ENCODE data around the gene PITPNM3.

The PITPNM3 gene

GRCh38 chr17:6462692-6463091 lies 93.7 kb downstream of the PITPNM3 start:
- DNase-seq (ENCODE audit: low read depth, low spot score): no peak

GRCh38 chr17:6461792-6462524 lies 94.4 kb downstream of the PITPNM3 start:
- no peak for DNase-seq (ENCODE audit: low read depth, low spot score)

- DNase-seq (ENCODE audit: low read depth, low spot score): no peak
Observed at GRCh38 chr17:6461246-6461645, 95.1 kb downstream of the PITPNM3 start.

GRCh38 chr17:6460531-6461161 lies 95.7 kb downstream of the PITPNM3 start:
- DNase-seq (ENCODE audit: low read depth, low spot score): no peak

DNA sequence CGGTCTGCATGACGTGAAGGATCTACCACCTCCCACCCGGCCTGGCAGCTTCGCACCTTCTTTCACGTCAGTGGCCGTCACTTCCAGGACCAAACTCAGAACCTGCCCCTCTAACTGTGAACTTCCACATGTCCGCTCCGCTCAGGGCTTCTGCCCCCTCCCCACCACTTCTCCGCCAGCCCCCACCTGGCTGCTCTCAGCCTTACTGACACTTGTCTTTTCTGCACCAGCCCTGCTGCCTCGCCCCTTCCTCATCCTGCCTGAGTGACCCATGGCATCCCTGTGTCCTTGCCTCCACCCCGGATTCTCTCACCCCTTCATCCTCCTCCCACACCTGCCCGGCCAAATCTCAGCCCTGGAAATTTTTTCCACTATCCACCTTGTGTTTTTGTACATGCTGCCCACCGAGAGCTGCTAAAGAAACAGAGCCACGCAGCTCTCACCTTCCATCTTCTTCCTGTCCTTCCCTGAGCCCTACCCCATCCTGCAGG lies 97.8 kb downstream of the PITPNM3 start:
- DNase-seq (ENCODE audit: low read depth, low spot score): no peak

GRCh38 chr17:6457688-6458459 lies 98.5 kb downstream of the PITPNM3 start:
- no peak for DNase-seq (ENCODE audit: low read depth, low spot score)

DNA sequence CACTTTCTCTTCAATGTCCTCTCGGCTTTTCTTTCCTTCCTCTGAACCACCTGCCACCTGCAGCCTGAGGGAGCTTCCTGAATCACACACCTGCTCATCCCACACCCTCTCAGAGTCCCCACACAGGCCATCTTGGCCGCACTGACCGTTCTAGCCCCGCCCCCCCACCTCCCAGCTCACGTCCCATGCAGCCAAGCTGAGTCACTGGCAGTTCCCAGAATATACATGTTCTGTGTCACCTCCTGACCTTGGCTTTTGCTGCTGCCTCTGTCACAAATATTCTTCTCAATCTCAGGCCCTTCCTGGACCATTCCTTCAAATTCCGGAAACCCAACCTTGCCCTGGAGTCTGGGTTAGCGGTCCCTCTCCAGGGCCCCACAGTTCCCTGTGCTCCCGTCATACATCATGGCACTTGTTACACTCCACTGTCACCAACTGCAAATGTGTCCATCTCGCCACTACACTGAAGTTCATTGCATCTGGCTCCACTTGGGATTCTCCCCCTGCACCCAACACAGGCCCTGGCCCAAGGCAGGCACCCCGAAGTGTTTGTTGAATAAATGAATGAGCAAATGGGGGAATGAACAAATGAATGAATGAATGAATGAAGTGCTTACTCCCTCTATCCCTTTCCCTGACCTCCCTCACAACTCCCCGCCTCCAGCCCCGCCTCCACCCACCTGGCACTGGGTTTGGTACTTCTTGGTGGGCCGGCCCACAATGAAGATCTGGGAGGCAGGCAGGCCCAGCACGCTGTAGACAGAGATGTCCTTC lies 99.3 kb downstream of the PITPNM3 start:
- DNase-seq (ENCODE audit: low read depth, low spot score): no peak

DNA sequence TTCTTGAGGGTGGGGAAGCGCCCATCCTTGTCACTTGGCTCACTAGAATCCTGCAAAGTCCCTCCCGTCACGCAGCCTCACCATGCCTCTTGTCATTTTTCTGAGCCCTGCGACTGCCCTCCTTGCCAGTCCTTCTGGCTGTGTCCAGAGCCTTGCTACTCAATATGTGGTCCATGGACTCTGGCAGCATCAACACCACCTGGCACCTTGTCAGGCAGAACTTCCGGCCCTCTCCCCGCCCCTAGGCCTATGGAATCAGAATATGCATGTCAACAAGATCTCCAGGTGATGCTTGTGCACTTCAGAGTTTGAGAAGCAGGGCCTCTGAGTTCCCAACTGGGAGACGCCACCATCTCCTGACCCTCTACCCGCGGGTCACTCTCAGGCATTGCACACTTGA lies 100.0 kb downstream of the PITPNM3 start:
- no peak for DNase-seq (ENCODE audit: low read depth, low spot score)

DNA sequence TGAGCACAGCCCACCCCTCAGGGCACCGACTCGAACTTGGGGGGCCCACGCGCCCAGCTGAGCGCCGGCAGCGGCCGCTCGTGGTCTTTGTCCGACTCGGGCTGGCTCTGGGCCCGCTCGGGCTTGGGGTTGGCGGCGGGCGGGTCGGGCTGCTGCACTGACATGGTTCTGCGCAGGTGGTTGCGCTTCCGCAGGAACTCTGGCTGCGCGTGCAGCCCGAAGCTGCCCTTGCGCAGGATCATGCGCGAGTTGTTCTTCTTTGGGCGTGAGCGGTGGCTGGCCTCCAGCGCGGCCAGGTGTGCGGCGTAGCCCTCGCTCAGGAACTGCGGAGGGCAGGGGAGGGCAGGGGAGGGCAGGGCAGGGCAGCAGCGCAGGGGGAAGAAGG lies 101.0 kb downstream of the PITPNM3 start:
- no peak for DNase-seq (ENCODE audit: low read depth, low spot score)

DNA sequence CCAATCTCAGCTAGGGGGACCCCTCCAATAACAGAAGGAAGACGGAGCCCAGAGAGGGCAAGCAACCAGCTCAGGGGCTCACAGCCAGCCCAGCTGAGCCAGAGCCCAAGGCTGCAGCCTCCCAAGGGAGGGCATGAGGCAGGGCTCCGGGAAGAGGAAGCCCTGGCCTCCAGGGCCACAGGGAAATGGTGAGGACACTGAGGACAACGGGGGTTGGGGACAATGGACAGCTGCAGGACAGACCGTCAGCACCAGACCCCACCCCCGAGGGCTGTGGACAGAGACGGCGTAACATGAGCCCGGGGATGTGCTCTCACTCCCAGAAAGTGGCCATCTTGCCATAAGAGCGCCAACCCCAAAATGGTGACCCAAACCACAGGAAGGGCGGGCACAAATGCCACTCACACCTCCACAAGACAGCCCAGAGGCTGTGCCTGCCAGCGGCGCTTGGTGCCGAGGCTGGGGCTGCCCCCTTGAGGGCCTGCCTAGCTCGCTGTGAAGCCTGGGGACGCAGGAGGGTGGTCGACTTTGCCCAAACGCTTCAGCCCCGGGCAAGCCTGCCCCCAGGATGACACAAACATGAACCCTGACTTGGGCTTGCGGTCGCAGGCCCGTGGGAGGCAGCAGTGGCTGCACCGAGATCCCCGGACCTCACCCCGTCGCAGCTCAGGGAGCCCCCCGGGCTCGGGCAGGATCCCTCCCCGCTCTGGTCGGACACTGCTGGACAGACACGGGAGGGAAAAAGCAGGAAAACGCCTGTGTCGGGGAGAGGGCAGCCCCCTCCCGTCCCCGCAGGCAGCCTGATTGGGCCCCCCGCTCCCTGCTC lies 101.6 kb downstream of the PITPNM3 start:
- no peak for DNase-seq (ENCODE audit: low read depth, low spot score)

GRCh38 chr17:6453279-6454024 lies 102.9 kb downstream of the PITPNM3 start:
- no peak for DNase-seq (ENCODE audit: low read depth, low spot score)

- DNase-seq (ENCODE audit: low read depth, low spot score): no peak
Observed at GRCh38 chr17:6452471-6453266, 103.7 kb downstream of the PITPNM3 start.

- no peak for DNase-seq (ENCODE audit: low read depth, low spot score)
Observed at GRCh38 chr17:6450926-6451832, 105.2 kb downstream of the PITPNM3 start.

- no peak for DNase-seq (ENCODE audit: low read depth, low spot score)
Observed at GRCh38 chr17:6449307-6449706, 107.0 kb downstream of the PITPNM3 start.

GRCh38 chr17:6448473-6448872 lies 107.9 kb downstream of the PITPNM3 start:
- DNase-seq (ENCODE audit: low read depth, low spot score): no peak

DNA sequence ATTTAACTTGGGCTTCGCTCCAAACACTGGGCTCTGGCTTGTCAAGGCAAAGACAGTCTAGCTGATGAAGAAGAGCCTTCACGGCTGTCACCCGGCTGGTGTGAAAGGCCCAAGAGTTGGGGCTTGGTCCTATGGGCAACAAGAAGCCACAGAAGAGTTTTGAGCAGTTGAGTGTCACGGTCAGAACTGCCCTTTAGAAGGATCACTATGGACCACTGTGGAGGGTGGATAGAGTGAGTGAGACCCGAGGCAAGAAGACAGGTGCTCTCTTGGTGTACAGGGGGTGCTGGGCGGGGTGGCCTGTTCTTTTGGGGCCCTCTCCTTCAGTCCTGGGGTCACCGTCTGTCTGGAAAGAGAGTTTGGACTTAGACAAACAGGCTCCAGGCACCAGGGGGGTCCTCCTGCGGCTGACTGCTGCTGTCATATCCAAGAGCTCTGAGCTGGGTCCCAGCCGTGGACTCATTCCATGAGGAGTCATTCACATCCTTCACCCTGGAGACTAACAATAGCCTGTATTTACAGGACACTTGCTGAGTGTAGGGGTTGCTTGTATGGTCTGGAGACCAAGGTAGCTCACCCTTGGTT lies 109.7 kb downstream of the PITPNM3 start:
- no peak for DNase-seq (ENCODE audit: low read depth, low spot score)

DNA sequence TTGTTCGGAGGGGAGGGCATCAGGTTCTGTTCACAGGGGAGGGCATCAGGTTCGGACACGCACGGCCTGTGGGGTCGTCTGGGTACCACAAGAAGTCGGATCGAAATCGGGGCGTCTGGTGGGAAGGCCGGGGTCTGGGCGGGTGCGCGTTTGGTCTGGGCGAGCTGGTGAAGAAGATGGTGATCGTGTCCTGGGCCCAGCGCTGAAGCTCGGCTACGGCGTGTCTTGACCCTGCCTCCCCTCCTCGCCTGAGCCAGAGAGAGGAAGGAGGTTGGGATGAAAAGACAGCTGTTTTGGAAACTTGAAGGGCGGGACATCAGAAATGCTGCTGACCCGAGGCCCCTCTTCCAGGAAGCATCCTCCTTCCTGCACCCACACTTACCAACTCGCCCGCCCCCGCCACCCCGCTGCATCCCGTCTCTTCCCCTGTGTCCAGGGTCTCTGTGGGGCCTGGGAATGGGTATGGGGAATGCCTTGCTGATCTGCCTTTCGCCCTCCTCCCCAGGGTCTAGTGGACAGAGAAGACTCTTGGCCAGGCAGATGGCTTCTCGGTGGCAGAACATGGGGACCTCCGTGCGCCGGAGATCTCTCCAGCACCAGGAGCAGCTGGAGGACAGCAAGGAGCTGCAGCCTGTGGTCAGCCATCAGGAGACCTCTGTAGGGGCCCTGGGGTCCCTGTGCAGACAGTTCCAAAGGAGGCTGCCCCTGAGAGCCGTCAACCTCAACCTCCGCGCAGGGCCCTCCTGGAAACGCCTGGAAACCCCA lies 111.6 kb downstream of the PITPNM3 start:
- no peak for DNase-seq (ENCODE audit: low read depth, low spot score)

All from smooth muscle cell of the brain vasculature (primary cell).